Endothelial cell (in vitro differentiated cells): Measurements from ENCODE around the gene HCRTR1. TPM values are rescaled to one million over a fixed set of nuclear protein-coding genes. Genes with fewer than 3 reads are reported as not detected.

Experiments used
- DNase-seq: peaks from one replicate; pipeline ENCODE4 v3.0.0; 2021; ENCODE audit warnings: low spot score
- H3K27ac Mint-ChIP-seq: one replicate; pipeline ENCODE4 v1.8.0; 2021; ENCODE audit warnings: mixed read lengths, inconsistent platforms; ENCODE audit not compliant: unreplicated experiment
- H3K27me3 Mint-ChIP-seq: one replicate; pipeline ENCODE4 v1.8.0; 2021; ENCODE audit warnings: mild to moderate bottlenecking, moderate library complexity, mixed read lengths, inconsistent platforms; ENCODE audit not compliant: unreplicated experiment
- H3K36me3 Mint-ChIP-seq: one replicate; pipeline ENCODE4 v1.8.0; 2021; ENCODE audit warnings: mild to moderate bottlenecking, low read depth, mixed read lengths, inconsistent platforms; ENCODE audit not compliant: unreplicated experiment
- H3K4me1 Mint-ChIP-seq: one replicate; pipeline ENCODE4 v1.8.0; 2021; ENCODE audit warnings: mild to moderate bottlenecking, mixed read lengths, inconsistent platforms; ENCODE audit not compliant: unreplicated experiment
- H3K4me3 Mint-ChIP-seq: one replicate; pipeline ENCODE4 v1.8.0; 2021; ENCODE audit warnings: mild to moderate bottlenecking, mixed read lengths, inconsistent platforms; ENCODE audit not compliant: unreplicated experiment
- H3K9me3 Mint-ChIP-seq: one replicate; pipeline ENCODE4 v1.8.0; 2021; ENCODE audit warnings: mixed read lengths, inconsistent platforms; ENCODE audit not compliant: unreplicated experiment
- total RNA-seq: library from RNA; stranded (reverse); fragmentation: NEBNext Ultra II Directional; extraction: Animal tissue kit (Norgen Biotek cat#: 25700); gene quantifications from one replicate; pipeline ENCODE4 v1.2.1, GENCODE V29; 2021; ENCODE audit not compliant: unreplicated experiment
- TF ChIP-seq, protein P1 (sequence below): fragments of 200-600 bp; sonication (generic); IDR thresholded peaks from one replicate; pipeline ENCODE4 v1.5.0; 2021; ENCODE audit warnings: antibody characterized with exemption; ENCODE audit not compliant: unreplicated experiment

Gene HCRTR1
- total RNA-seq, 1 donor from 2014 or later: not detected

DNA sequence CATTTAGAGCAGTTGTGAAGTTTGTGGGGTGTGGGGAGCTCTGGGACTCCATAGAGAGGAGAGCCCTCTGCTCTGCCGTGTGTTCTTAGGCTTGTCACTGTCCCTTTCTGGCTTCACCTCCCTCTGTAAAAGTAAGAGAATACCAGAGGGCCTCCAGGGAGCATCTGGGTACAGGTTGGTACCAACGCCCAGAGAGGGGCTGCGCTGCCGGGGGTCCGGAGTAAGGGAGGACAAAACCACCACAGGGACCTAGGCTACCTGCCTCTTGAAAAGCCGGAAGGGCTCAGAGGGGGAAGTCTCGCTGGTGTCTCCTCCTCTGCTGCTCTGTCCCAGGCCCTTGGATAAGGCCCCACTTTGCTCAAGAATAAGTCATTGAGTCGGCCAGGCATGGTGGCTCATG is 44.2 kb upstream of the HCRTR1 start:
- Mint-ChIP-seq H3K27me3 (peaks cover 7% of the 10 kb centered on the region), H3K36me3 (no peaks in the 10 kb centered on the region), H3K9me3 (no peaks in the 10 kb centered on the region), H3K27ac (no peak overlapping the region), H3K4me1 (peaks cover 5% of the 10 kb centered on the region), H3K4me3 (no peak overlapping the region)
- no peak for DNase-seq
- TF ChIP-seq, protein P1, sequence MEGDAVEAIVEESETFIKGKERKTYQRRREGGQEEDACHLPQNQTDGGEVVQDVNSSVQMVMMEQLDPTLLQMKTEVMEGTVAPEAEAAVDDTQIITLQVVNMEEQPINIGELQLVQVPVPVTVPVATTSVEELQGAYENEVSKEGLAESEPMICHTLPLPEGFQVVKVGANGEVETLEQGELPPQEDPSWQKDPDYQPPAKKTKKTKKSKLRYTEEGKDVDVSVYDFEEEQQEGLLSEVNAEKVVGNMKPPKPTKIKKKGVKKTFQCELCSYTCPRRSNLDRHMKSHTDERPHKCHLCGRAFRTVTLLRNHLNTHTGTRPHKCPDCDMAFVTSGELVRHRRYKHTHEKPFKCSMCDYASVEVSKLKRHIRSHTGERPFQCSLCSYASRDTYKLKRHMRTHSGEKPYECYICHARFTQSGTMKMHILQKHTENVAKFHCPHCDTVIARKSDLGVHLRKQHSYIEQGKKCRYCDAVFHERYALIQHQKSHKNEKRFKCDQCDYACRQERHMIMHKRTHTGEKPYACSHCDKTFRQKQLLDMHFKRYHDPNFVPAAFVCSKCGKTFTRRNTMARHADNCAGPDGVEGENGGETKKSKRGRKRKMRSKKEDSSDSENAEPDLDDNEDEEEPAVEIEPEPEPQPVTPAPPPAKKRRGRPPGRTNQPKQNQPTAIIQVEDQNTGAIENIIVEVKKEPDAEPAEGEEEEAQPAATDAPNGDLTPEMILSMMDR: no peak

- peaks cover 9% of the 10 kb centered on the region for H3K27me3 Mint-ChIP-seq
- no peak for DNase-seq
- no peak overlapping the region for H3K27ac Mint-ChIP-seq
Measured at GRCh38 chr1:31574749-31575368, 42.6 kb upstream of the HCRTR1 start.

DNA sequence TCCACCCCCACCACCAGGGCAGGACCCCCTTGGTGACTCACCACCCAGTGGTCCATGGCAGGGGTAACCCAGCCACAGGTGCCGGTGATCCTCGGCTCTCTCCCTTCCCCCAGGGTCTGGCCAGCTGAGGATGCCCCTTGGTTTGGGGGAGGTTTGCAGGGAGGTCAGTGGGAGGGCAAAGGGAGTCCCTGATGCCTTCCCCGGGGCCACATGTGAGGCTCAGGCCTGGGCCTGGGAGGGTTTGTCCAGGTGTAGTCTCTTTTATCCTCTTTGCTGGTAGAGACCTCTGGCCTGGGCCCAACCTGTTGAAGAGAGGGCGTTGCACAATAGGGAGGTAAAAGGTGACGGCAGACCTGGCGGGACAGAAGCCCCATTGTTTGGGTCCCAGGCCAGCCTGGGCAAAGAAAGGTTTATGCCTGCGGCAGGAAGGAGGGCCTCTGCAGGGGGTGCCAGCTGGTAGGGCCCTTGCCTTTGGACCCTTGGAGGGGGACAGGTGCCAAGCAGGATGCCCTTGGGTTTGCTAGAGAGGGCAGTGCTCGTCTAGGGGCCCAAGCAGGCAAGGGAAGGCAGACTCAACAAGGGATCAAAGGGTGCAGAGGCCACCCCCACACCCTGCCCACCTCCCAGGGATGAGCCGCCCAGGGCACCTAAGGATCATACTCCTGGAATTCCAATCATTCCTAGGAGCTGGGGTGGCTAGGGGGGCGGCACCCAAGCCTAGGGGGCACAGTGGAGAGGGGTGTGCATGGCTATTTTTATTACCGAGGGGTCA is 41.9 kb upstream of the HCRTR1 start:
- no peaks in the 10 kb centered on the region for H3K9me3 Mint-ChIP-seq
- H3K4me1 Mint-ChIP-seq: peaks cover 10% of the 10 kb centered on the region
- H3K36me3 Mint-ChIP-seq: no peaks in the 10 kb centered on the region
- no peak overlapping the region for H3K27ac Mint-ChIP-seq
- DNase-seq: no peak
- peaks cover 9% of the 10 kb centered on the region for H3K27me3 Mint-ChIP-seq
- TF ChIP-seq, protein P1: no peak
- H3K4me3 Mint-ChIP-seq: no peak overlapping the region

More at GRCh38 chr1:31574749-31575368, 42.6 kb upstream of the HCRTR1 start:
- Mint-ChIP-seq H3K4me1 (peaks cover 6% of the 10 kb centered on the region), H3K4me3 (no peak overlapping the region), H3K9me3 (no peaks in the 10 kb centered on the region), H3K36me3 (no peaks in the 10 kb centered on the region)
- TF ChIP-seq, protein P1: no peak

- no peaks in the 10 kb centered on the region for H3K36me3 Mint-ChIP-seq
- TF ChIP-seq, protein P1: no peak
- H3K4me3 Mint-ChIP-seq: no peak within 1 kb of the TSS
- no peak within 1 kb of the TSS for H3K27ac Mint-ChIP-seq
- H3K27me3 Mint-ChIP-seq: peaks cover 10% of the 10 kb centered on the region
- no peaks in the 10 kb centered on the region for H3K9me3 Mint-ChIP-seq
- DNase-seq: no peak
- H3K4me1 Mint-ChIP-seq: peaks cover 10% of the 10 kb centered on the region
Measured at GRCh38 chr1:31576201-31576669, 41.3 kb upstream of the HCRTR1 start, which contains the start of gene TINAGL1. Gene TINAGL1, plus strand, starts transcription at chr1:31576515. Its CDS starts 634 bp downstream, at chr1:31577149.
